Epithelial cell of proximal tubule (primary cell): ENCODE data around the gene PRR15L. TPM values are rescaled to one million over a fixed set of nuclear protein-coding genes. Genes with fewer than 3 reads are reported as not detected.

ENCODE experiments used
- DNase-seq: peaks from one replicate; pipeline ENCODE4 v3.0.0-alpha.2; 2011; ENCODE audit warnings: low read depth
- H3K4me3 ChIP-seq: 2 replicates; pipeline ENCODE4 v1.5.1; 2011; ENCODE audit warnings: low read depth, mild to moderate bottlenecking, low read length
- total RNA-seq: library from RNA; depleted of rRNA; stranded (reverse); fragments of >200 nt; gene quantifications from 2 replicates; pipeline ENCODE4 v1.2.3, GENCODE V29; 2015
- TF ChIP-seq, protein P1 (sequence below): conservative IDR thresholded peaks from 2 replicates; pipeline ENCODE4 v1.5.1; 2012; ENCODE audit warnings: low read depth, mild to moderate bottlenecking, low read length

PRR15L gene
- total RNA-seq, 1 donor from 2014 or later: 3.5 TPM

- TF ChIP-seq, protein P1, sequence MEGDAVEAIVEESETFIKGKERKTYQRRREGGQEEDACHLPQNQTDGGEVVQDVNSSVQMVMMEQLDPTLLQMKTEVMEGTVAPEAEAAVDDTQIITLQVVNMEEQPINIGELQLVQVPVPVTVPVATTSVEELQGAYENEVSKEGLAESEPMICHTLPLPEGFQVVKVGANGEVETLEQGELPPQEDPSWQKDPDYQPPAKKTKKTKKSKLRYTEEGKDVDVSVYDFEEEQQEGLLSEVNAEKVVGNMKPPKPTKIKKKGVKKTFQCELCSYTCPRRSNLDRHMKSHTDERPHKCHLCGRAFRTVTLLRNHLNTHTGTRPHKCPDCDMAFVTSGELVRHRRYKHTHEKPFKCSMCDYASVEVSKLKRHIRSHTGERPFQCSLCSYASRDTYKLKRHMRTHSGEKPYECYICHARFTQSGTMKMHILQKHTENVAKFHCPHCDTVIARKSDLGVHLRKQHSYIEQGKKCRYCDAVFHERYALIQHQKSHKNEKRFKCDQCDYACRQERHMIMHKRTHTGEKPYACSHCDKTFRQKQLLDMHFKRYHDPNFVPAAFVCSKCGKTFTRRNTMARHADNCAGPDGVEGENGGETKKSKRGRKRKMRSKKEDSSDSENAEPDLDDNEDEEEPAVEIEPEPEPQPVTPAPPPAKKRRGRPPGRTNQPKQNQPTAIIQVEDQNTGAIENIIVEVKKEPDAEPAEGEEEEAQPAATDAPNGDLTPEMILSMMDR: no peak
- DNase-seq: no peak
- no peak overlapping the region for H3K4me3 ChIP-seq
Observed at GRCh38 chr17:47987240-47987835, 29.7 kb upstream of the PRR15L start.

DNA sequence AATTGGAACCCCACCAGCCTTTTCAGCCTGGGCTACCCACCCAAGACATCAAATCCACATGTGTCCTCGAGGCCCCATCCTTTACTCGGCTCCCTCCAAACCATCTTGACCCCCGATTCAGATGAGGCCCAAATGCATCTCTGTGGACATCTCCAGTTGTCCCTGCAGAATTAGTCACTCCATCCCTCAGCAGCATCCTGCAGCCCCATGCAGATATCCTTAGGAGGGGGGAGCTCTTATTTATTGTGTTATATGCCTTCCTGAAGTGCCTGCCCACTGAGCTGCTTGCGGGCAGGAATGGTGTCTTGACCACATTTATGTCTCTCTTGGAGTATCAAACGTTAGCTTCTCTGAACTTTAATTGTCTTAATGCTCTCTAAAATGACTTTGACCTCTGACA lies 28.8 kb upstream of the PRR15L start:
- no peak overlapping the region for H3K4me3 ChIP-seq
- TF ChIP-seq, protein P1: no peak
- no peak for DNase-seq

- DNase-seq: no peak
- TF ChIP-seq, protein P1: no peak
- H3K4me3 ChIP-seq: no peak overlapping the region
Observed at GRCh38 chr17:47983492-47984223, 26.0 kb upstream of the PRR15L start.

- TF ChIP-seq, protein P1: no peak
- H3K4me3 ChIP-seq: no peak overlapping the region
- no peak for DNase-seq
Observed at GRCh38 chr17:47982645-47983390, 25.1 kb upstream of the PRR15L start.

DNA sequence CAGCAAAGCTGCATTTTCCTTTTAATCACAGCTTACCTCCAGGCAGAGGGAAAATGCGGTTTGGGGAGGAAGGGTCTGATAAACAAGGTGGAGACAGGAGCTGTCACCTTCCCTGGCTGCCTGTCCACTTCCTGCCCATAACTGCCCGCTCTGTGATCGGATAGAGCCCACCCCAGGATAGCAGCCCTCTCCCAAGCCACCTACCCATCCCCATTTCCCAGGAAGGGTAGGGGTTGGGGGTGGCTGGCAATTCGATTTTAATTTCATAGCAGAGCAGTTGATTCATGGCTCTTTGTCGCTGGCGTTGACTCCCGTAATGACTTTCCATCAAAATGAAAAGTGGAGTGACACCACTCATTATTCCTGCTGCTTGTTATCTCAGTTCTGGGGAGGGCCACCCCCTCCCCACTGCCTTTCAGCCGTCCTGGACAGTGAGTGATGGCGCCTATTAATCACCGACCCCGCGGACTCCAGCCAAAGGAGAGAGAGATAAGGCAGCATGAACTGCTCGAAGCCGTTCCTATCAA lies 24.5 kb upstream of the PRR15L start:
- TF ChIP-seq, protein P1: no peak
- no peak for DNase-seq
- no peak overlapping the region for H3K4me3 ChIP-seq

GRCh38 chr17:47981462-47981861 lies 23.8 kb upstream of the PRR15L start:
- no peak overlapping the region for H3K4me3 ChIP-seq
- TF ChIP-seq, protein P1: no peak
- no peak for DNase-seq
